GM12892 (cell line): ENCODE data around the gene SPATS2.
"Not testable (repeated sequence)": the region's sequence is repeated elsewhere in the genome, so short reads cannot be mapped to it uniquely, and the experiment has no call there.

Source experiments
- POLR2A ChIP-seq: IDR thresholded peaks from 2 replicates; pipeline ENCODE4 v1.6.1; 2011; ENCODE audit warnings: low read depth, low read length, control low read depth
- POLR2AphosphoS5 ChIP-seq: IDR thresholded peaks from 2 replicates; pipeline ENCODE4 v1.6.1; 2011; ENCODE audit warnings: low read depth, low read length, control low read depth

- TF ChIP-seq POLR2A, POLR2AphosphoS5: not testable (repeated sequence)
Measured at GRCh38 chr12:49333778-49334177, 33.5 kb upstream of the SPATS2 start.
